ENCODE measurements around the gene DPH2. TPM values are rescaled to one million over a fixed set of nuclear protein-coding genes. Genes with fewer than 3 reads are reported as not detected.

DPH2 gene
- total RNA-seq, 1 experiment from 2014 or later: 57.5 TPM

- Mint-ChIP-seq H3K4me1 (peaks cover 37% of the 10 kb centered on the region), H3K4me3 (peak overlapping the region; percentile 83), H3K27me3 (ENCODE audit: low read depth) (no peaks in the 10 kb centered on the region), H3K27ac (no peak overlapping the region; the same call in 1 of the 2 replicates), H3K9me3 (no peaks in the 10 kb centered on the region), H3K36me3 (peaks cover 5% of the 10 kb centered on the region; the same call in 1 of the 2 replicates)
- TF ChIP-seq NFATC4 (CRISPR knock-in tag; IDR thresholded peaks at IDR 0.05): no peak
- TF ChIP-seq, protein P1, sequence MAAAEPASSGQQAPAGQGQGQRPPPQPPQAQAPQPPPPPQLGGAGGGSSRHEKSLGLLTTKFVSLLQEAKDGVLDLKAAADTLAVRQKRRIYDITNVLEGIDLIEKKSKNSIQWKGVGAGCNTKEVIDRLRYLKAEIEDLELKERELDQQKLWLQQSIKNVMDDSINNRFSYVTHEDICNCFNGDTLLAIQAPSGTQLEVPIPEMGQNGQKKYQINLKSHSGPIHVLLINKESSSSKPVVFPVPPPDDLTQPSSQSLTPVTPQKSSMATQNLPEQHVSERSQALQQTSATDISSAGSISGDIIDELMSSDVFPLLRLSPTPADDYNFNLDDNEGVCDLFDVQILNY (CRISPR knock-in tag; IDR thresholded peaks at IDR 0.05): no peak
- peak; percentile 55; the same call in 1 of the 2 replicates for TF ChIP-seq SMAD3 (CRISPR knock-in tag; IDR thresholded peaks at IDR 0.05; ENCODE audit: borderline replicate concordance)
- CTCF ChIA-PET: interaction anchor here (0.7 to 9.9 kb wide), 9 partner anchors 11 to 182 kb away, joined by 3 to 172 read pairs (median 6); partner anchors contain the start of genes ARTN, ATP6V0B and DPH2
- DNase-seq (ENCODE audit: low spot score) (no peak), ATAC-seq (no peak; the same call in 1 of the 2 replicates)
- POLR2A ChIA-PET: interaction anchor here (1.4 to 1.5 kb wide), 2 partner anchors 13 to 184 kb away, joined by 3 to 8 read pairs; partner anchors contain the start of gene ARTN
Observed at GRCh38 chr1:43947061-43947873, 22.5 kb upstream of the DPH2 start.

DNA sequence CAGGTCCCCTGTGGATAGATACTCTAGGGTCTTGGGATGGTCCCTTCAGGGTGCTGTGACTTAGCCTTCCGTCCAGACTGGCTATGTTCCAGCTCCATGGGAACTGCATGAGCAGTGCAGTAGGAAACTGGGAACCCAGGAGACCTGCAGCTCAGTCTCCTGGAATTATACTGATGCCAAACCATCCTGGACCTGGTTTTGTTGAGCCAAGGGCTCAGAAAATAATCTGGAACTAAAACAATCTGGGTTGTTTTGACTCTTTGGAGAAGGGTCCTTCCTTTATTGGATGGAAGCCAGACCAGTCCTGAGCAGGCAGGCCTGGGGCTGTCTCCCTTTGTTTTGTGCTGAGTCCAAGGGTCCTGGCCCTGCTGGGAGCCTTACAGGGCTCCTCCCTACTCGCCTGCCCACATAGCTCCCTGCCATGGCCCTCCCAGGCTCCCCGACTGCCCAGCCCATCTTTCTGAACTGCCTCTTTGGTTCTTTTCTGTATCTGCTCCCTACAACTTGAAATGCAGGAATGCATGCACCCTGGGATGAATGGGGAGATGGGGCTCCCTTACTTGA is 21.9 kb upstream of the DPH2 start:
- H3K27me3 Mint-ChIP-seq (ENCODE audit: low read depth): no peaks in the 10 kb centered on the region
- H3K4me1 Mint-ChIP-seq: peaks cover 34% of the 10 kb centered on the region
- ChIA-PET POLR2A (no interaction called here), CTCF (interaction anchor here (1.0 to 9.9 kb wide), 5 partner anchors 13 to 183 kb away, joined by 3 to 172 read pairs (median 24); partner anchors contain the start of gene ARTN)
- peak overlapping the region; percentile 83 for H3K4me3 Mint-ChIP-seq
- H3K9me3 Mint-ChIP-seq: no peaks in the 10 kb centered on the region
- H3K36me3 Mint-ChIP-seq: peaks cover 5% of the 10 kb centered on the region; the same call in 1 of the 2 replicates
- ATAC-seq (no peak), DNase-seq (ENCODE audit: low spot score) (no peak)
- TF ChIP-seq ZNF263 (CRISPR knock-in tag; IDR thresholded peaks at IDR 0.05; ENCODE audit: low read depth) (no peak), ZSCAN18 (CRISPR knock-in tag; IDR thresholded peaks at IDR 0.05) (no peak), ZNF121 (CRISPR knock-in tag; IDR thresholded peaks at IDR 0.05) (no peak), CREM (CRISPR knock-in tag; IDR thresholded peaks at IDR 0.05) (no peak), OVOL2 (CRISPR knock-in tag; IDR thresholded peaks at IDR 0.05; ENCODE audit: borderline replicate concordance) (no peak), FOXP1 (CRISPR knock-in tag; IDR thresholded peaks at IDR 0.05; ENCODE audit: borderline replicate concordance) (no peak), SOX15 (CRISPR knock-in tag; IDR thresholded peaks at IDR 0.05) (no peak), NR2C2 (CRISPR knock-in tag; IDR thresholded peaks at IDR 0.05) (no peak), MLX (CRISPR knock-in tag; IDR thresholded peaks at IDR 0.05) (no peak), PRRX2 (CRISPR knock-in tag; IDR thresholded peaks at IDR 0.05) (no peak), ATF3 (CRISPR knock-in tag; conservative IDR thresholded peaks at IDR 0.05) (no peak)
- TF ChIP-seq, protein P2, sequence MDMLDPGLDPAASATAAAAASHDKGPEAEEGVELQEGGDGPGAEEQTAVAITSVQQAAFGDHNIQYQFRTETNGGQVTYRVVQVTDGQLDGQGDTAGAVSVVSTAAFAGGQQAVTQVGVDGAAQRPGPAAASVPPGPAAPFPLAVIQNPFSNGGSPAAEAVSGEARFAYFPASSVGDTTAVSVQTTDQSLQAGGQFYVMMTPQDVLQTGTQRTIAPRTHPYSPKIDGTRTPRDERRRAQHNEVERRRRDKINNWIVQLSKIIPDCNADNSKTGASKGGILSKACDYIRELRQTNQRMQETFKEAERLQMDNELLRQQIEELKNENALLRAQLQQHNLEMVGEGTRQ (CRISPR knock-in tag; IDR thresholded peaks at IDR 0.05): no peak
- TF ChIP-seq, protein P3, sequence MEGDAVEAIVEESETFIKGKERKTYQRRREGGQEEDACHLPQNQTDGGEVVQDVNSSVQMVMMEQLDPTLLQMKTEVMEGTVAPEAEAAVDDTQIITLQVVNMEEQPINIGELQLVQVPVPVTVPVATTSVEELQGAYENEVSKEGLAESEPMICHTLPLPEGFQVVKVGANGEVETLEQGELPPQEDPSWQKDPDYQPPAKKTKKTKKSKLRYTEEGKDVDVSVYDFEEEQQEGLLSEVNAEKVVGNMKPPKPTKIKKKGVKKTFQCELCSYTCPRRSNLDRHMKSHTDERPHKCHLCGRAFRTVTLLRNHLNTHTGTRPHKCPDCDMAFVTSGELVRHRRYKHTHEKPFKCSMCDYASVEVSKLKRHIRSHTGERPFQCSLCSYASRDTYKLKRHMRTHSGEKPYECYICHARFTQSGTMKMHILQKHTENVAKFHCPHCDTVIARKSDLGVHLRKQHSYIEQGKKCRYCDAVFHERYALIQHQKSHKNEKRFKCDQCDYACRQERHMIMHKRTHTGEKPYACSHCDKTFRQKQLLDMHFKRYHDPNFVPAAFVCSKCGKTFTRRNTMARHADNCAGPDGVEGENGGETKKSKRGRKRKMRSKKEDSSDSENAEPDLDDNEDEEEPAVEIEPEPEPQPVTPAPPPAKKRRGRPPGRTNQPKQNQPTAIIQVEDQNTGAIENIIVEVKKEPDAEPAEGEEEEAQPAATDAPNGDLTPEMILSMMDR (IDR thresholded peaks at IDR 0.05): no peak
- TF ChIP-seq, protein P4, sequence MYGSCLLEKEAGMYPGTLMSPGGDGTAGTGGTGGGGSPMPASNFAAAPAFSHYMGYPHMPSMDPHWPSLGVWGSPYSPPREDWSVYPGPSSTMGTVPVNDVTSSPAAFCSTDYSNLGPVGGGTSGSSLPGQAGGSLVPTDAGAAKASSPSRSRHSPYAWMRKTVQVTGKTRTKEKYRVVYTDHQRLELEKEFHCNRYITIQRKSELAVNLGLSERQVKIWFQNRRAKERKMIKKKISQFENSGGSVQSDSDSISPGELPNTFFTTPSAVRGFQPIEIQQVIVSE (CRISPR knock-in tag; IDR thresholded peaks at IDR 0.05; ENCODE audit: borderline replicate concordance): no peak
- TF ChIP-seq, protein P5, sequence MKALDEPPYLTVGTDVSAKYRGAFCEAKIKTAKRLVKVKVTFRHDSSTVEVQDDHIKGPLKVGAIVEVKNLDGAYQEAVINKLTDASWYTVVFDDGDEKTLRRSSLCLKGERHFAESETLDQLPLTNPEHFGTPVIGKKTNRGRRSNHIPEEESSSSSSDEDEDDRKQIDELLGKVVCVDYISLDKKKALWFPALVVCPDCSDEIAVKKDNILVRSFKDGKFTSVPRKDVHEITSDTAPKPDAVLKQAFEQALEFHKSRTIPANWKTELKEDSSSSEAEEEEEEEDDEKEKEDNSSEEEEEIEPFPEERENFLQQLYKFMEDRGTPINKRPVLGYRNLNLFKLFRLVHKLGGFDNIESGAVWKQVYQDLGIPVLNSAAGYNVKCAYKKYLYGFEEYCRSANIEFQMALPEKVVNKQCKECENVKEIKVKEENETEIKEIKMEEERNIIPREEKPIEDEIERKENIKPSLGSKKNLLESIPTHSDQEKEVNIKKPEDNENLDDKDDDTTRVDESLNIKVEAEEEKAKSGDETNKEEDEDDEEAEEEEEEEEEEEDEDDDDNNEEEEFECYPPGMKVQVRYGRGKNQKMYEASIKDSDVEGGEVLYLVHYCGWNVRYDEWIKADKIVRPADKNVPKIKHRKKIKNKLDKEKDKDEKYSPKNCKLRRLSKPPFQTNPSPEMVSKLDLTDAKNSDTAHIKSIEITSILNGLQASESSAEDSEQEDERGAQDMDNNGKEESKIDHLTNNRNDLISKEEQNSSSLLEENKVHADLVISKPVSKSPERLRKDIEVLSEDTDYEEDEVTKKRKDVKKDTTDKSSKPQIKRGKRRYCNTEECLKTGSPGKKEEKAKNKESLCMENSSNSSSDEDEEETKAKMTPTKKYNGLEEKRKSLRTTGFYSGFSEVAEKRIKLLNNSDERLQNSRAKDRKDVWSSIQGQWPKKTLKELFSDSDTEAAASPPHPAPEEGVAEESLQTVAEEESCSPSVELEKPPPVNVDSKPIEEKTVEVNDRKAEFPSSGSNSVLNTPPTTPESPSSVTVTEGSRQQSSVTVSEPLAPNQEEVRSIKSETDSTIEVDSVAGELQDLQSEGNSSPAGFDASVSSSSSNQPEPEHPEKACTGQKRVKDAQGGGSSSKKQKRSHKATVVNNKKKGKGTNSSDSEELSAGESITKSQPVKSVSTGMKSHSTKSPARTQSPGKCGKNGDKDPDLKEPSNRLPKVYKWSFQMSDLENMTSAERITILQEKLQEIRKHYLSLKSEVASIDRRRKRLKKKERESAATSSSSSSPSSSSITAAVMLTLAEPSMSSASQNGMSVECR (CRISPR knock-in tag; IDR thresholded peaks at IDR 0.05; ENCODE audit: borderline replicate concordance): no peak
- H3K27ac Mint-ChIP-seq: peak overlapping the region; percentile 32; the same call in 1 of the 2 replicates

All from WTC11 (cell line).